ENCODE results near the gene RCOR3.
"Not testable (repeated sequence)": the region's sequence is repeated elsewhere in the genome, so short reads cannot be mapped to it uniquely, and the experiment has no call there.

Gene RCOR3

DNA sequence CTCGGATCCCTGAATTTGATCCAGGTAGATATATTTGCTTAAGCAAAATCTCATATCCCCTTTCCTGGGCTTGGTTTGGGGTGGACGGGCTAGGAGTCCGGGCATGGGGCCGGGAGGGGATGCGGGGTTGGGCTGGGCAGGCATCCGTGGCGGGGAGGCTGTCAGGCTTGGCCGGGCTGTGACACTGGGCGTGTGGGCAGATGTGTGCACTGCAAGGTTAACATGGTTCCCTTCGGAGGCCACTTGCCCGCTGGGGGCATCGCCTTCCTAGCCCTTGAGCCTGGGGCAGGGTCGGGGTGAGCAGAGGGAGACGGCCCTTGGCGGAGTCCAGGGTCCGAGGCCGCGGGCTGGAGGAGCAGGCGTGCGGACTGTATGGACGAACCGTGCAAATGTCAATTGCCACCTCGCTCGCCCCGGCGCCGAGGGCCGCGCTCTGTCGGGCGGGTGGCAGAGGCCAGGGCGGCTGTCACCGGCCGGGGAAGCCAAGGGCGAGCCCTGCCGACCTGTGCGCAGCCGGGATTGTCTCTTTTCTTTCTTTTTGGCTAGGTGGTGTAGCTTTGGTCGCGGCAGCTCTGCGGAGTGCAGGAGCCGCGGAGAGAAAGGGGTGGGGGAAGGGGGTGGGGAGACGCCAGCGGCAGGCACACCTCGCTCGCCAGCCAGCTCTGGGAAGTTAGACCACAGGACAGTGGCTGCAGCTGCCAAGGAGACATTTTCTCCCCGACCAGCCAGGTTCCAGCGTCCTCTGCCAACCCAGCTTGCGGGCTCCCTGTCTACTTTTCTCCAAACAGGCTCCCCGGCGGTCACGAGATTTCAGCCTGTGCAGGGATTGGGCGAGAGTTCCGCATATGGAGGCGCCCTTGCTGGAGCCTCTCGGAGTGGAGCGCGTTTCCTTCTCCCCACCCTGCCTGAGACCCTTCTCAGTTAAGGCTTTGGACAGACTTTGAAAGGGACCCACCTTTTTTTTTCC is 1.3 kb downstream of the RCOR3 start:
- DNase-seq (ENCODE audit: low read depth, low spot score), result peak; percentile 18

DNA sequence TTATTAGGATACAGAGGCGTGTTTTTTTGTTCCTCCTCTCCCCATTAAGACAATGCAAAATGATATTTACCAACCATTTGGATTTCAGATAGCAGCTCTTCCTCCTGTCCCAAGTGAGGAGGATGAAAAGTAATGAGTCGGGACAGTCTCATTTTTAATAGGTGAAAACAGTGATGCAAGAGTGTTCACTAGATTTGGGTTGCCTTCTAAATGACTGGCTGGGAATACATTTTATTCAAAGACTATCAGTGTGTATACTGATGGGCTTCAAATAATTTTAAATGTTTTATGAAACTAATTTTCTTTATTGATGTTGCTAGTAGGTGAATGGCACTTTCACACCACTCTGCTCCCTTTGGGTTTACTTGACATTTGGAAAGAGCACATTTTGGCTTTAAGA is 2.1 kb downstream of the RCOR3 start:
- DNase-seq (ENCODE audit: low read depth, low spot score), result no peak

DNA sequence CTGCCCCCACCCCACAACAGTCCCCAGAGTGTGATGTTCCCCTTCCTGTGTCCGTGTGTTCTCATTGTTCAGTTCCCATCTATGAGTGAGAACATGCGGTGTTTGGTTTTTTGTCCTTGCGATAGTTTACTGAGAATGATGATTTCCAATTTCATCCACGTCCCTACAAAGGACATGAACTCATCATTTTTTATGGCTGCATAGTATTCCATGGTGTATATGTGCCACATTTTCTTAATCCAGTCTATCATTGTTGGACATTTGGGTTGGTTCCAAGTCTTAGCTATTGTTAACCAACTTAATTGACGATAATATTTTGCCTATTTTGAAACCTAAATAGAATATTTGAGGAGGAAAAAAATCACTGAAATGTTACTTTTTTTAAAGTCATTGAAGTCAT is 3.9 kb downstream of the RCOR3 start:
- not testable (repeated sequence) for DNase-seq (ENCODE audit: low read depth, low spot score)

DNA sequence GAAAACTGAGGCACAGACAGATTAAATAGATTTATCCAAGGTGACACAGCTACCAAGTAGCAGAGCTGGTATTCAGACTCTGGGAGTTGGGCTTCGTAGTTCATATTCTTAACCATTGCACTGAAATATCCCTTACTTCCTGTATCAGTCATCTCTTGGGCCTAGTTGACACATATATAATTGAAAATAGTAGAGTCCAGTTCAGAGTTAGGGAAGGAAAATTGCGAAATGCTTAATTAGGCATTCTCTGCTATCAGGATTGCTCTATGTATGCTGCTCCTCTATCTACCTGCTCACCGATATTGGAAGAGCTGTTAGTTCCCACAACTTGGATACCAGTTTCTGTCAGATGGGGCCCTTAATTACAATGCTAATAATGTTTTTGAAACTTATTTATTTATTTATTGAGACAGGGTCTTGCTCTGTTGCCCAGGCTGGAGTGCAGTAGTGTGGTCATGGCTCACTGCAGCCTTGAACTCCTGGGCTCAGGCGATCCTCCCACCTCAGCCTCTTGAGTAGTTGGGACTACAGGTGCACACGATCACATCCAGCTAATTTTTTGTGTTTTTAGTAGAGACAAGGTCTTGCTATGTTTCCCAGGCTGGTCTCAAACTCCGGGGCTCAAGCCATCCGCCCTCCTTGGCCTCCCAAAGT is 8.2 kb downstream of the RCOR3 start:
- no peak for DNase-seq (ENCODE audit: low read depth, low spot score)

DNA sequence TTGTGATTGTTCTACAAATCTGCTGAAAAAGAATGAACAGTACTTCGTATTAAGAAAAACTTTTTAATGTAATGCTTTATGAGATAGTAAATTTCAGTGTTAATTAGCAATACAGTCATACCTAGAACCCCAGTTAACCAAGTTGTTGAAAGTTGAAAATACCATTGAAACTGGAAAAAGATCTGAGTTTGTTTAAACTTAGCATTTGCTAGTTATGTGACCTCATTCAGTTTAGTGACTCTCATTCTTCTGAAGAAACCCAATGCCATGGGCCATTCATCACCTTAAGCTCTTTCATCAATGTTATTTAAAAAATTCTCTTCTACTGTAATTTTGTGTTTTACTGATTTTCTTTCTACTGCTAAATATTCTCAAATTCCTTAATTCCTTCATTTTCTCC is 20.2 kb downstream of the RCOR3 start:
- DNase-seq (ENCODE audit: low read depth, low spot score), result no peak

DNA sequence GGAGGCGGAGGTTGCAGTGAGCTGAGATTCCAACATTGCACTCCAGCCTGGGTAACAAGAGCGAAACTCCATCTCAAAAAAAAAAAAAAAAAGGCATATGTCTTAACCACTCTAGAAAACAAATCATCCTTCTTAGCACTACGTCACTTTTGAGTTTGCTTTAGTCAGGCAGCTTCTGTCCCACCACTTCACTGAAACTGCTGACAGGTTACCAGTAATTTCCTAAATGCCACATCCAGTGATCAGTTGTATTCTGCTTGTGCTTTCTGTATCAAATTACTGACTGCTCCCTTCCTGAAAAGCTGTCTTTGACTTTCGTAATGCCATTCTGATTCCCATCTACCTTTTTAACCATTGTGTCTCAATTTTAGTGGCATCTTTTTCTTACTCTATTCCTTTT is 21.7 kb downstream of the RCOR3 start:
- DNase-seq (ENCODE audit: low read depth, low spot score), result no peak

DNA sequence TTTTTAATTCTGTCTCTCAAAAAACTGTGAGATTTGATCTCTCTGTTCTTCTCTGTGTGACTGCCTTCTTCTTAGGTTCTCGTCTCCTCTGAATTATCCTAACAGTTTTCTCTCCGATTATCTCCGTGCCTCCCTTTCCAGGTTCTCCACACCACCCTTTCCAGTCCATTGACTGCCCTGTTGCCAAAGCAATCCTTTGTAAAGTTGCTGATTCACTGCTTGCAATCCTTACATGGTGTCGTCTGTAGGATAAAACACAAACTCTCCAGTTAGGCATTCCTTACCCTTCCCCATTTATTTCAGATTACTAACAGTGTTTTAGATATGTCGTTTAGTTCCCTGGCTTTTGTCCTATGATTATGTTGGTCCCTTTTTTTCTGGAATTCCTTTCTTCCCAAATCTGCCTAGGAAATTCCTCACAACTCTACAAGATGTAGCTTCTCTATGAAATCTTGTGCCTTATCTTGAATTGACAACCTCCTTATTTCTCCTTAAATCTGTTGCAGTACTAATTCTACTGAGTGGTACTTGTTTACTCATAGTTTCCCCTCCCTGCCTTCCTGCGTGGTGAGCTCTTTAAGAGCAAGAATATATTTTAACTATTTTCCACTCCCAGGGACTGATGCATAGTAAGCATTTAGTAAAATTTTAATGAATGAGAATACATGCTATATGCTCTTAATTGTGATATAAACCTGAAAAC is 22.3 kb downstream of the RCOR3 start:
- no peak for DNase-seq (ENCODE audit: low read depth, low spot score)

DNA sequence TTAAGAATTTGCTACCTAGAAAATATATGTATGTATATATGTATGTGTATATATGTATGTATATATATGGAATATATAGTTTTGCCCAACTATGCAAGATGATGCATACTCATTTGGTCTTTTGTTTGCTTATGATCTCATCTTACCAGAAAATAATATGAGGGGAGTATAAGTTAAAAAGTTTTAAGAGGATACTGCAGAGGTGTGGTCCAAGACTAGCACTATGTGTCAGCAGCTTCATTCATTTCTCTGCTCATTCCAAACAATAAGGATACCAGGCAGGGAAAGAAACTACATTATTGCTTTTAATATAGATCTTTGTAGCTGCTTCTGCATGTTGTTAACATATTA is 22.8 kb downstream of the RCOR3 start:
- no peak for DNase-seq (ENCODE audit: low read depth, low spot score)

DNA sequence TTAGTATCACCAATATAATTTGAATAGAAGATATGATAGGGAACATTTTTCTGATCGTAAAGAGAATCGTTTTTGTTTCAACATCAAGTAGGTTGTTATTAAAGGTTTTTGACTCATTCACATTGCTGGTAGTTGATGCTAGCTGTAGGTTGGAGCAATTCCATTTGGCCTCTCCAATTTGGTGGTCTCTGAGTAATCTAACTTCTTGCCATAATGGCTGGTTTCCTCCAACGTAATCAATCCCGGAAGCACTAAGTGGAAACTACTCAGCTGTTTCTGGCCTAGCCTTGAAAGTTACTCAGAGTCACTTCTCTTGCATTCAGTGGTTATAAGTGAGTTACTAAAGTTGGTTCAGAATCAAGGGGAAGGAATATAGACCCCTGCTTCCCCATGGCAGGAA is 26.0 kb downstream of the RCOR3 start:
- no peak for DNase-seq (ENCODE audit: low read depth, low spot score)

DNA sequence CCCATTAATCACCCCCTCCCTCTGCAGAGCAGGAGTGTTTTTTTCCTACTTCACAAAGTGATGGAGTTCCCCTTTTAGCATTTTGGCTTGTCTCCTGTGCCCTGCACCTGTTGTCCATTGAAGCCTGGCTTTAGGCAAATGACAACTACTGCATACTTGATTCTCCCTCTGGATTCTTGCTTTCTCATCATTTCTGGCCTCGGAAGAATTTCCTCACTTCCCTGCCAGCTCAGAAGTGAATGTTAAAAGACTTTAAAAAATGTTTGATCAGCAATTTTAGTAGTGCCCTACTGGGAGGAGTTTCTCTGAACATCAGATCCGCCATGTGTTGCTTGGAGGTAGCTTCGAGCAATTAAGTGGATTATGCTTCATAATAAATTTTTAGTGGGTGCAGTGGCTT is 28.1 kb downstream of the RCOR3 start:
- no peak for DNase-seq (ENCODE audit: low read depth, low spot score)

DNA sequence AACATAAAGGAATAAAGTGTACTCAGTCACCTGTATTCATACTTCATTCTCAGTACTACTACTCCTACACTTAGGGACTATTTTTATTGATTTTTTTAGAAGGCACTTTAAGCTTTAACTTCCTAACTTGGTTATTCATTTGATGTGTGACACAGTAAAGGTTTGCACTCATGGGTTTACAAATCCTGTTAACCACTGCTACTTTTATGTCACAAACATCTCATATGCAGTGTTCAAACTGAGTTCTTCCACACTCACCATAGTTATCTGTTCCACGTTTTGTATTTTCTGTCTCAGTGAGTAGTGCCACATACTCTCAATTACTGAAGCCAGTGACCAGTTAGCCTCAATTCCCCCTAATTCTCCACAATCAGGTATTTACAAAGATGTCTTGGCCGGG is 33.2 kb downstream of the RCOR3 start:
- DNase-seq (ENCODE audit: low read depth, low spot score), result no peak

DNA sequence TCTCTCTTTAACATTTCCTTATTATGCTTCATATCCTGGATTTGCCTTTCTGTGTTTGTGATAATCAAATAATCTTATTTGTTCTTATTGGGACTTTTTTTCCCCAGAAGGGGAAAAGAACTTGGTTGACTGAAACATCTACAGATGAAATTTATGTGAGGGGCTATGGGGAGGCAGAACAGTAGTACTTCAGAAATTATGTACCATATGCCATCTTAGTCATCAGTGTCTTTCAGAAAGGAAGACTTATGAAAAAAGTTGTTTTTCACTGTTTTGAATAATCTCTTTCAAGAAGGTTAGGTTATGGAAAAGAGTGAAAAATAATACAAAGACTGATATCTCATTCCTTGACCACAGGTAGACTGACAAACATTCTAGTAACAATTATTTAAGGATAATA is 37.2 kb downstream of the RCOR3 start:
- no peak for DNase-seq (ENCODE audit: low read depth, low spot score)

DNA sequence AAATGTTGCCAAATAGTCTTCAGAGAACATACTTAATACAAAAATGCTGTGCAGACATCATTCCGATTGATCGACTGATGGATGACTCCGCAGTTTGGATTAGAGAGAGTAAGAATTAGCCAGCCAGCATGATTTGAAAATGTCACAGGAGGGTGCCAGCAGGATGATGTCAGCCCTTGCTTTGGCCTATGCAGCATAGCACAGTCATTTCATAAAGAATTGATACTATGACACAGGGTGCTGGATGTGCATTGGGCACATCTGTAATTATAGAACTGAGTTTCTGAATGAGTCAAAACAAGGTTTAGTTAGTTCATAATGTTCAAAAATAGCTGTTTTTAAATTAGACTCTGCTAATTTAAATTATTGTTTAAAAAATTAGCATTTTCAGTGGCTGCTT is 45.9 kb downstream of the RCOR3 start:
- DNase-seq (ENCODE audit: low read depth, low spot score), result peak; percentile 28

DNA sequence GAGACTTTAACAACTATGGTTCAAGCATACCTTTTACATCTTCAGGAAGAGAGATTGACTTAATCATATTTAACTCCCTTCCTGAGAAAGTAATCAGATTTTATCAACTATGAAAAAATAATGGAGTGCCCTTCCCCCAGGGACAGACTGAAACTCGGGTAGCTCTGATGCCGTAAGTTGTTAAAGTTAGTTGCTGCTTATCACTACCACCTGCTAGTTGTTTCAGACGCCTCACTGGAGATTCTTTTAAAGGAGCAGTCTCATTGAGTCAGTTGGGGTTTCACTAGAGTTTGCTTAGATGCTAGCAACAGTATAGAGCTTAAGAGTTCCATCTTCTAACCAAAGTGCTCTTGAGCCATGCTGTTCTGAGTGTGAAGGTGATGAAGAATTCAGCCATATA is 50.5 kb downstream of the RCOR3 start:
- no peak for DNase-seq (ENCODE audit: low read depth, low spot score)

DNA sequence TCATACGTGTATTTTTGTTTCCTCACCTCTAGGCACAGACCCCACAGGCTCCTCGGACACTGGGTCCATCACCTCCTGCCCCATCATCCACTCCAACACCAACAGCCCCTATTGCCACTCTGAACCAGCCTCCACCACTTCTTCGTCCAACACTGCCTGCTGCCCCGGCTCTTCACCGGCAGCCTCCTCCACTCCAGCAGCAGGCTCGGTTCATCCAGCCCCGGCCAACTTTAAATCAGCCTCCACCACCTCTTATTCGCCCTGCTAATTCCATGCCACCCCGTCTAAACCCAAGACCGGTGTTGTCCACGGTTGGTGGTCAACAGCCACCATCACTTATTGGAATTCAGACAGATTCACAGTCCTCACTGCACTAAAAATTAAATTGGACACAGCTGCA is 54.2 kb downstream of the RCOR3 start:
- DNase-seq (ENCODE audit: low read depth, low spot score), result no peak

DNA sequence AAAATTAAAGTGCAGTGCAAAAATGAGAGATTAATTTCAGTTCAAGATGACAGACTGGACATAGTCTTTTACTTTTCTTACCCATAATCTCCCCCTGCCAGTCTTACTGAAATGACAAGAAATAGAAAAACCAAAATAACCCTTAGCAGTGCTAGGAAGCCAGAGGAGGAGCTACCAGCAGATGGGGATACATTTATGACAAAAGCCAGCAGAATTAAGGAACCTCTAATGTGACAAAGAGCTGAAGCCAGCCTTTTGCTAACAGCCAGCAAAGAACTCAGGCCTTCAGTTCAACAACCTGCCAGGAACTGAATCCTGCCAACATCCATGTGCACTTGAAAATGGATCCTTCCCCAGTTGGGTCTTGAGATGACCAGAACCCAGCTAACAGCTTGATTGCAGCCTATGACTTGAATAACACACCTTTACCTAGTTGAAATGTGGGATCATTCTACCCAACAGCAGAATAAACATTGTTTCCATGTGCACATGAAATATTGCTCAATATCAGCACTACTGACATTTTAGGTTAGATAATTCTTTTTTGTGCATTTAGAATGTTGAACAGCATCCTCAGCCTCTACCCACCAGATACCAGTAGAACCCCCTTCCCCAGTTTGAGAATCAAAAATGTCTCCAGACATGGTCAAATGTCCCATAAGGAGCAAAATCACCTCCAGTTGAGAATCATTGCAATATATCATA is 59.6 kb downstream of the RCOR3 start:
- DNase-seq (ENCODE audit: low read depth, low spot score), result no peak

DNA sequence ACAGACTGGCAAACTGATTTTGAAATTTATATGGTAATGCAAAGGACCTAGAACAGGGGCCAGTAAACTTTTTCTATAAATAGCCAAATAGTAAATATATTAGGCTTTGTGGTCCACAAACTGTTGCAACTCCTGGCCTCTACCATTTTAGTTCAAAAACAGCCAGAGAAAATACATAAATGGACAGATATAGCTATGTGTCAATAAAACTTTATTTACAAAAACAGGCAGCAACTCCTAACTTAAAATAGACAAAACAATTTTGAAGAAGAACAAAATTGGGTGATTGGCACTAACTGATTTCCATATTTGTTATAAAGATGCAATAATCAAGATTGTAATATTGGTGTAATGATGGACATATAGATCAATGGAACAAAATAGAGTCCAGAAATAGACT is 60.7 kb downstream of the RCOR3 start:
- no peak for DNase-seq (ENCODE audit: low read depth, low spot score)

DNA sequence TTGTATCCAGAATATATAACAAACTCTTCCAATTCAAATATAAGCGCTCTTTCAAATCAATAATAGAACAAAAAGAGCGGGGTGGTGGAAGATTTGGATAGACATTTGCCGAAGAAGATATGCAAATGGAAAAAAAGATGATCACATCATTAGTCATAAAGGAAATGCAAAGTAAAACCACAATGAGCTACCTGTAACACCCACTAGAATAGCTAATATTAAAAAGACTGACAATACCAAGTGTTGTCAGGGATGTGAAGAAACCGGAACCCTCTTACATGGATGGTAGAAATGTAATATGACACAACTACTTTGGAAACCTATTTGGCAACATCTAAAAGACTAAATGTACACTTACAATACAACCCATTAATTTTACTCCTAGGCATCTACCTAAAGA is 61.8 kb downstream of the RCOR3 start:
- DNase-seq (ENCODE audit: low read depth, low spot score), result no peak

DNA sequence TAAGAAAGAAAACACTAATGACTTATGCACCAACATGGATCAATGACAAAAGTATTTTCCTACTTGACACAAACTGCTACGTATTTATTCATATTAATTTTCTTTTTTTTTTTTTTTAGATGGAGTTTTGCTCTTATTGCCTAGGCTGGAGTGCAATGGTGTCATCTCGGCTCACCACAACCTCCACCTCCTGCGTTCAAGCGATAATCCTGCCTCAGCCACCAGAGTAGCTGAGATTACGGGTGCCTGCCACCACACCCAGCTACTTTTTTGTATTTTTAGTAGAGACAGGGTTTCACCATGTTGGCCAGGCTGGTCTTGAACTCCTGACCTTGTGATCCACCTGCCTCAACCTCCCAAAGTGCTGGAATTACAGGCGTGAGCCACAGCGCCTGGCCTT is 62.5 kb downstream of the RCOR3 start:
- DNase-seq (ENCODE audit: low read depth, low spot score), result not testable (repeated sequence)

DNA sequence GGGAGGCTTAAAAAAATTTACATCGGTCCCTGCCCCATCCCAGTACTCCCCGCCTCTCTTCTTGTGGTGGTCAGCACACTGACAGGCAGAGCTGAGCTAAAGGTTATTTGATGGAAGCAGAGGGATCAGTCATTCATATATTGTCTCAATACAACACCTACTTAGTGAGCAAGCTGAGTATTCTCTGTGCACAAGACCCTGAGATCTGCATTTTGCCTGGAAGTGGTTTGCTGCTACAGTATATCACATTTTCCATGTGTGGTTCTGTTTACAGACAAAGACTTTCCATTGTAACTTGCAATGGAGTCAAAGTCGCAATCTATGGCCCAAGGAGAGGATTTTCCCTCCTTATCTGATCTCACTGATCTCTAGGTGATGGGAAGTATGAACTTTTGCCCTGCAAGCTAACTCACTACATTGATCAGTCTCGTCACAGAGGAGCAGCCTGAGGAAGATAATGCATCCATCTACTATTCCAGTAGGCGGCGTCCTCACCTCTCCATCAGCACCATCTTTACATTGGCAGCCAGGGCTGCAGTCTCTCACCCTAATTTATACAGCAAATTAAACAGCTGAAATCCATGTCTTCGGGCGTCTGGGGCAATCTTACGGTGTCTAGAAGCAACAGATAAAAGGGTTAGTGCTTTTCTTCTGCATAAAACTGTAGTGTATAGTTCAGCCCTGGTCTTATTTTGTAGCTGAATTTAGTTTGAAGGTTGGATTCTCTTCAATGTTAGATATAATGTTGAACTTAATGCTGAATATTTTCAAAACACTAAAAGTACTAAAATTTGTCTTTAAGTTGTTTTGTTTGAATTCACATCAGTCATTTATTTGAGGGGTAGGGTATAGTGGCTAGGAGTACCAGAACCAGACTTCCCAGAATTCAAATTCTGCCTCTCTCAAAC is 64.2 kb downstream of the RCOR3 start:
- DNase-seq (ENCODE audit: low read depth, low spot score), result no peak

Data from smooth muscle cell of the brain vasculature (primary cell).